ENCODE results near the gene IMP4. TPM values are rescaled to one million over a fixed set of nuclear protein-coding genes. Genes with fewer than 3 reads are reported as not detected.

IMP4 gene
- total RNA-seq, 1 donor from 2014 or later, result 33.0 TPM

- peak; percentile 42 for DNase-seq
These were observed 5.6 kb upstream of the IMP4 start for GRCh38 chr2:130336877-130337734.

- DNase-seq, result no peak
These were observed 4.9 kb upstream of the IMP4 start for GRCh38 chr2:130337735-130338325.

GRCh38 chr2:130338793-130339345, 3.8 kb upstream of the IMP4 start:
- no peak for DNase-seq

GRCh38 chr2:130339885-130340745, 2.6 kb upstream of the IMP4 start:
- no peak for DNase-seq

- no peak for DNase-seq
These were observed 1.1 kb upstream of the IMP4 start for GRCh38 chr2:130341562-130342019.

- DNase-seq, result peak; percentile 91
These were observed 621 bp upstream of the IMP4 start for GRCh38 chr2:130342020-130342532.

GRCh38 chr2:130344578-130344977, 1.9 kb downstream of the IMP4 start:
- DNase-seq, result no peak

DNA sequence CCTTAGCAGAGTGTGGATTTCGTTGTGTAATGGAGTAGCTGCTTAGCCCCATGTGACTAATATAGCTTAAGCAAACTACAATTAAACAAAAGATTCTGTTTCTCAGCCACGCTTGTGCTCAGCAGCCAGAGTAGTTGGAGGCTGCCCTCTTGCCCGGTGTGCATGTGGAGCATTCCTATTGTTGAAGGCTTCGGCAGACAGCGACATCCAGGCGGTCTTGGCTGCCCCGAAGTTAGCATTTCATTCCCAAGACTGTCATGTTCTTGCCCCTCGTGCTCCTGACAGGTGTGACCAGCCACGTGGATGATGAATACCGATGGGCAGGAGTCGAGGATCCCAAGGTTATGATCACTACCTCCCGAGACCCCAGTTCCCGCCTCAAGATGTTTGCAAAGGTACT, 2.4 kb downstream of the IMP4 start:
- DNase-seq, result no peak

DNA sequence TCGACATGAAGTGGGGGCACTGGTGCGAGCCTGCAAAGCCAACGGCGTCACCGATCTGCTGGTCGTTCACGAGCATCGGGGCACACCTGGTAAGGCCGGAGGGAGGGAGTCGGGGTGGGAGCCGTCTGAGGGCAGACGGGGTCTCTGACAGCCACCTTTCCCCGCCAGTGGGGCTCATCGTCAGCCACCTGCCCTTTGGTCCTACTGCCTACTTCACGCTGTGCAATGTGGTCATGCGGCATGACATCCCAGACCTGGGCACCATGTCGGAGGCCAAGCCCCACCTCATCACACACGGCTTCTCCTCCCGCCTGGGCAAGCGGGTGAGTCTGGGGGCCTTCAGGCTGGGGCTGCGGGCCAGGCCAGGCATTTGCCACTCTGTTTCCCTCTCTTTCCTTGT, 2.9 kb downstream of the IMP4 start:
- no peak for DNase-seq

DNA sequence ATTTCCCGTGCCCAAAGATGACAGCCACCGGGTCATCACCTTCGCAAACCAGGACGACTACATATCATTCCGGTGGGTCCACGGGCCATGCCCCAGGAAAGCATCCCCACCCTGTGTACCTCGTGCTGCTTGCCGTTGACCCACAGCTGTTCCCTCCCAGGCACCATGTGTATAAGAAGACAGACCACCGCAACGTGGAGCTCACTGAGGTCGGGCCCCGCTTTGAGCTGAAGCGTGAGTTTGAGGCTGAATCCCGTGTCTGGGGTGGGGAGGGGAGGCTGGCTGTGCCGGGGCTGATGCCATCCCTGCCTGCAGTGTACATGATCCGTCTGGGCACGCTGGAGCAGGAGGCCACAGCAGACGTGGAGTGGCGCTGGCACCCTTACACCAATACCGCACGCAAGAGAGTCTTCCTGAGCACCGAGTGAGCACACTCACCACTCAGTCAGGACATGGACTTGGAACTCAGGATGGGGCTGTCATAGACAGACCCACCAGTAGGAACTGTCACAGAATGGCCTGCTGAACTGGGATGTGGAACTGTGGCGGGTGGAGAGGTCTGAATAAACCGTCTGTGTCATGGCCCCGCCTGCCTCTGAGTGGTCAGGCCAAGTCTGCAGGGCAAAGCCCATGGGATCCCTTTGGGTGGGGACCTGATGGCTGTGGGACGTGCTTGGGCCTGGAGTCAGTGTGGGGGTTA, 3.5 kb downstream of the IMP4 start:
- no peak for DNase-seq

DNA sequence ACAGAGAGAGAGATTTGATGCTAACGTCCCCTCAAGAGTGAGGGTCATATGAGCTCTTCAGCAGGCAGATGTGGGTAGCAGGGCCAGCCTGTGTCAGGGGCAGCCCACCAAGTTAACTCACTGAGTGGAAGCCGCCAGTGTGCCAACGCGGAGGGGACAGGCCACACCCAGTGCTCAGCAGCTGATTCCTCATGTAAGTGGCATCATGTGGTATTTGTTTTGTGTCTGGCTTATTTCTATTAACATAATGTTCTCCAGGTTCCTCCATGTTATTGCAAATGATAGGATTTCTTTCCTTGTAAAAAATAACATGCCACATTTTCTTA, 4.0 kb downstream of the IMP4 start:
- DNase-seq, result no peak

DNA sequence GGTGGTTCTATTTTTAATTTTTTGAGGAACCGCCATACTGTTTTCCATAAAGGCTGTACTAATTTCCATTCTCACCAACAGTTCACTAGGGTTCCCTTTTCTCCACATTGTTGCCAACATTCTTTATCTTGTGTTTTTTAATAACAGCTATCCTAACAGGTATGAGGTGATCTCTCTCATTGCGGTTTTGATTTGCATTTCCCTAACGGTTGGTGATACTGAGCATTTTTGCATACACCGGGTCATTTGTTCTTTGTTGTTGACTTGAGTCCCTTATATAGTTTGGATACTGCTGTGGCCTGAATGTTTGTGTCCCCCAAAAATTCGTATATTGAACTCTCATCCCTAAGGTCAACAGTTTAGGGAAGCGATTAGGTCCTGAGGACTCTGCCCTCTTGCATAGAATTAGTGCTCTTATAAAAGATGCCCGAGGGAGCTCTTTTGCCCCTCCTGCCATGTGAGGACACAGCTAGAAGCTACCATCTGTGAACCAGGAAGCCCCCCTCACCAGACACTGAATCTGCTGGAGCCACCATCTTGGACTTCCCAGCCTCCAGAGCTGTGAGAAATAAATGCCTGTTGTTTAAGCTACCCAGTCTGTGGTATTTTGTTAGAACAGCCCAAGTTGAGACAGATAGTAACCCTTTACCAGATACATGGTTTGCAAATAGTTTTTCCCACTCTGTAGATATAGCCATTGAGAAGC, 4.7 kb downstream of the IMP4 start:
- no peak for DNase-seq

GRCh38 chr2:130349174-130349573, 6.5 kb downstream of the IMP4 start:
- no peak for DNase-seq

DNA sequence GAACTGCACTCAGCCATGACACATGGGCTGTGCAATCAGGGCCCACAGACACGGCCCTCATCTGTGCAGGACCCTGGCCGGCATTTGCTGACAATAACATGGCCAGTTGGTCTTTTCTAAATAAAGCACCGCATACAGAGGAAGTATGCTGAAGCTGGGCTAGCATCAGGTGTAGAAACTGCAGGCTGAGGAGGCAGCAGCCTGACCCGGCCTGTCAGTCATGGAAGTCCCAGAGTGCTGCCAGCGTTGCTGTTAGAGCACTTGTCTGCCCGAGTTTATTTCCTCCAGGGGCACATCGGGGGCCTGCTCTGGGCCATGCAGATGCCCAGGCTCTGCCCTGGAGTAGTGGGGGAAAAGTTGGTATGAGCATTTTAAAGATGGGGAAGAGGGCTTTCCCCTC, 9.0 kb downstream of the IMP4 start:
- no peak for DNase-seq

GRCh38 chr2:130352237-130352636, 9.5 kb downstream of the IMP4 start:
- DNase-seq, result no peak

- no peak for DNase-seq
These were observed 10.8 kb downstream of the IMP4 start for GRCh38 chr2:130353291-130354138.

DNA sequence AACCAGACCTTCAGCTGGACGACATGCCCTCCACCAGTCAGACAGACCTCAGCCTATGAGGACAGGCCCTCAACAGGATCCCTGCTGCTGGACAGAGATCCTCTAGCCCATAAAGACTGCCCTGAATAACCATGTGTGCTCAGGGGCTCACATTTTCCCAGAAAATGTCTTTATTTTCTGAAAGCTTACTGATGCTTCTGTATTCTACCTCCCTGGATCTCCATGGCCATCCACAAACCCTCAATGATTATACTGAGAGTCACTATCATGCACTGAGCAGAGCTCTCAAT, 11.4 kb downstream of the IMP4 start:
- no peak for DNase-seq

- DNase-seq, result no peak
These were observed 12.5 kb downstream of the IMP4 start for GRCh38 chr2:130355172-130355577.

GRCh38 chr2:130355578-130356431, 13.1 kb downstream of the IMP4 start, which contains the start of gene PTPN18:
PTPN18 (plus strand) TSS chr2:130356056; CDS start chr2:130356108, 52 bp downstream.
- peak; percentile 28 for DNase-seq

Data from skin of body (tissue), 2 donors.